ENCODE data around the gene EPB41L2.

The EPB41L2 gene

GRCh38 chr6:130831607-130832006, 231.4 kb downstream of the EPB41L2 start:
- H3K4me3 ChIP-seq (ENCODE audit: low read depth, low read length): no peak overlapping the region
- TF ChIP-seq CTCF (IDR thresholded peaks at IDR 0.05; ENCODE audit: low read depth, low read length, missing control alignments): no peak
- DNase-seq (ENCODE audit: low read depth): no peak

DNA sequence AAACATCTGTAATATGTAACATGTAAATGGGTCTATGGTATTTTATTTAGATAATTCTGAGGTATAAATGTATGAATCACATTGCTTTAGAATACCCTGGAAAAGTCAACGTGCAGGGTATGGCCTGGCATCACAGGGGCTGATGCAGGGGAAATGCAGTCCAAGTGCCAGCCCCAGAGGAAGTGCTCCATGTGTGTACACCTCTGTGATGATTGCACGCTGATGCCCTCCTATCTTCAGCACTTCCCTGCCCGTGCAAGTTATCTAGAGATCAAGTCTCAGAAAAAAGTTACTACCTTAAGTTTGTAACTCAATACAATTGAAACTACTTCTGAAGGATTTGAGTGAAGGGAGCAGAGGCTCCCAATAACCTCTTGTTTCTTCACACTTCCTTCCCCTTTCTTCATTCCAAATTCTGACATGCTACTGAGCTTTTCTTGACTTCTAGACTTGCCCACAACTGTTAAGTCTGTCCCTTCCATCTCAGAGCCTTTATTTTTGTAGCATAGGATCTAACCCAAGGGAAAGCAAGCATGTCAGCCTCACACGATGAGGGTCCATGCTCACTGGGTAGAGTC, 233.6 kb downstream of the EPB41L2 start:
- DNase-seq (ENCODE audit: low read depth): no peak
- H3K4me3 ChIP-seq (ENCODE audit: low read depth, low read length): no peak overlapping the region
- TF ChIP-seq CTCF (IDR thresholded peaks at IDR 0.05; ENCODE audit: low read depth, low read length, missing control alignments): no peak

GRCh38 chr6:130827247-130828149, 235.5 kb downstream of the EPB41L2 start, which contains the start of gene SMLR1:
Gene SMLR1, plus strand, starts transcription at chr6:130827406. Its CDS starts 8 bp downstream, at chr6:130827414.
- no peak for DNase-seq (ENCODE audit: low read depth)
- TF ChIP-seq CTCF (IDR thresholded peaks at IDR 0.05; ENCODE audit: low read depth, low read length, missing control alignments): no peak
- no peak within 1 kb of the TSS for H3K4me3 ChIP-seq (ENCODE audit: low read depth, low read length)

DNA sequence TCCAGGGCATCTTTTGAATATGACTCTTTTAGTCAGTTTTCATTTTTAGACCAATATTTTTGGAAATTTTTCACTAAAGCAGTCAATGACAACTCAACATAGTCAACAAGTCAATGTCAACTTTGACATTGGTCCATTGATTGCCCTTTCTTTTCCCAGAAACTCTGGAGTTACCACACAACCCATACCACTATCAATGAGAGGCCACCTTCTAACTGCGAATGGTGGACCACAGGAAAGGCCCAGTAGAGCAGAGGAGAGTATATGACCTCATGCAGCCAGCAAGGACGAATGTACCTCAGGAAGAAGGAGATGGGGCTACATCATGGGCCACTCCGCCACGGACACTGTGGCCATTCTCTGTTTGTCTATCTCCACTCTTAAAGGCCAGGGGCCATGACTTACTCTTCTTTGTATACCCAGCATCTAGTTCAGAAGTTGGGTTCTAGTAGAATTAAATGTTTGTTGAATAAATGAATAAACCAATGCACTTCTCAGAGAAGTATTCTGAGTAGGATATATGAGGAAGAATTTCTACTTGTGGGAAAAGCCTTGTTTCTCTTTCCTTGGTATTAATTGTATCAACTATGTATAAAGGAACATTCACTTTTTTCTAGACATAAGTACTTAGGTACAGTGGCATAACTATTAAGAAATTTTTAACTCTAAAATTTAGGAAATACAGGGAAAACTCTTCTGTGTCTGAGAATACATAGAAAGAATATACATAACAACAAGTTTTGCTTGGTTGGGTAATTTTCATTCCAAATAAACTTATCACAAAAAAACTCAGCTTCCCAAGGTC, 236.4 kb downstream of the EPB41L2 start:
- no peak for DNase-seq (ENCODE audit: low read depth)
- H3K4me3 ChIP-seq (ENCODE audit: low read depth, low read length): no peak overlapping the region
- no peak for TF ChIP-seq CTCF (IDR thresholded peaks at IDR 0.05; ENCODE audit: low read depth, low read length, missing control alignments)

DNA sequence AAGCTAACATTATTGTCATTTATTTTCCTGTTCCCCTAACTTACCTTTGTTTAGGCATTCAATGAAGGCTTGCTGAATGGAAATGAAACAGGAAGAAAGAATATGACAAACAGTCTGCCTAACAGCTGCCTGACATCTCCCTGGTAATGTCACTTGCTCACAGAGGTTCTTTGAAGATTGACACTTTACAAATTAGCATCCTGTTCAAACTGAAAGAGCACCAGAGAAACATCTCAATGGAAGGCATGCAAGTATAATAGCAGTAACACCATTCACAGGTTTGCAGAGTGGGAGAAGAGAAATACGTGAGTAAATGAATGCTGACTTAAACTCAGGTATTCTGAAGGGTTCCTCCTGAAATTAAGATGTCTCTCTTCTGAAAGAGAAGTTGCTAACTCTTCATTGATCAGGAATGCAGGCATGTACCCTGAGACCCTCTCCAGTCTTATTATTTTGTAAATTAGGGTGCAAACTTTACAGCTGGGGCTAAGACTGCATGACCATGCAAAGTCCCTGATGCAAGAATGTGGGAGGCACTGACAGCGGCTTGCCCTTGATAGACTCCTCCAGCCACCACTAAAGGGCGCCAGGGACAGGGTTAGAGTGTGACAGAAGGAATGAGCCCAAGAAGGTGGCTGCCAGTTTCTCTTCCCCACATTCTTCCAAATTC, 237.1 kb downstream of the EPB41L2 start:
- DNase-seq (ENCODE audit: low read depth): no peak
- TF ChIP-seq CTCF (IDR thresholded peaks at IDR 0.05; ENCODE audit: low read depth, low read length, missing control alignments): no peak
- H3K4me3 ChIP-seq (ENCODE audit: low read depth, low read length): no peak overlapping the region

DNA sequence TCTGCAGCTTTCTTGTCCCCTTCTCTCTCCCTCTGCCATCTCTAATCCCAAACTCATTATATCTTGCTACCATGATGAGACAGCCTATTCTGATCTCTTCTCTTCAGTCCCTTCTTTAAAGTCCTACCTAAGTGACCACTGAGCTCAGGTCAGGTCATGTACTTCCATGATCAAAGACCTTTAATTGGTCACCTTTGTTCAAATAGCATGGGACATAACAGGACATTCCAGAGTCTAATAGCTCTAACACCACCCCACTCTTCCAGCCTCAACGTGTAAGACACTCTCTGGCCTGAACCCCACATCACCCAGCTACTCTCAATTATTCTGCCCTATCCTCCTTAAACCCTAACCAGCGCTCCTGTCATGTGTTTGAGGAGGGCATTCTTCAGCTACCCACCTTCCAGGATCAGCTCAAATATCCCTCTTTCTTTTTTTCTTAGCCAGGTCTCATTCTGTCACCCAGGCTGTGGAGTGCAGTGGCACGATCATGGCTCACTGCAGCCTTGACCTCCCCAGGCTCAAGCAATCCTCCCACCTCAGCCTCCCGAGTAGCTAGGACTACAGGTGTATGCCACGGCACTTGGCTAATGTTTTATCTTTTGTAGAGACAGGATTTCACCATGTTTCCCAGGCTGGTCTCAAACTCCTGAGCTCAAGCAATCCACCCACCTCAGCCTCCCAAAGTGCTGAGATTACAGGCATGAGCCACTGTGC, 237.9 kb downstream of the EPB41L2 start:
- DNase-seq (ENCODE audit: low read depth): no peak
- no peak overlapping the region for H3K4me3 ChIP-seq (ENCODE audit: low read depth, low read length)
- TF ChIP-seq CTCF (IDR thresholded peaks at IDR 0.05; ENCODE audit: low read depth, low read length, missing control alignments): no peak
